Tibial nerve (tissue), 4 donors: Measurements from ENCODE around the gene CDC42BPG.

Experiments
- CTCF ChIP-seq, 5 experiments: fragments of 200-600 bp in 3 of 5; fragments of 450-650 bp in 2 of 5; sonication (generic) in 3 of 5; IDR thresholded peaks; one replicate each; pipeline ENCODE4 v1.5.1; 2016 to 2019; ENCODE audit warnings: antibody characterized with exemption in 5 of 5, mild to moderate bottlenecking in 3 of 5, moderate library complexity in 2 of 5
- EP300 ChIP-seq, 2 donors: sonication (generic); formaldehyde crosslinking; IDR thresholded peaks; one replicate each; pipeline ENCODE4 v1.6.1; 2017; ENCODE audit warnings: antibody characterized with exemption in 2 of 2, mild to moderate bottlenecking in 1 of 2
- POLR2A ChIP-seq, 2 donors: fragments of 450-650 bp; IDR thresholded peaks; one replicate each; pipeline ENCODE4 v1.6.1; 2017; ENCODE audit warnings: antibody characterized with exemption in 2 of 2, mild to moderate bottlenecking in 2 of 2, moderate library complexity in 2 of 2

- TF ChIP-seq POLR2A (IDR thresholded peaks at IDR 0.05) (peak; percentile 13 to 52), CTCF (IDR thresholded peaks at IDR 0.05) (no peak), EP300 (IDR thresholded peaks at IDR 0.05) (peak in 1 of 2 donors; percentile 33)
Observed at GRCh38 chr11:64777449-64778222, 66.8 kb downstream of the CDC42BPG start.
